ENCODE measurements around the gene KDF1. TPM values are rescaled to one million over a fixed set of nuclear protein-coding genes. Genes with fewer than 3 reads are reported as not detected.

The KDF1 gene
- total and polyA plus RNA-seq, 2 of the 13 experiments (the other 11 are each of a cell fraction or from before 2014, with no cell fraction given) = 1.9 to 4.9 TPM

GRCh38 chr1:27003745-27004470 is 43.6 kb upstream of the KDF1 start (continued):
- TF ChIP-seq TCF7L2 (IDR thresholded peaks at IDR 0.05; ENCODE audit: low read depth, low read length) (peak; percentile 57; the same call in 1 of the 2 replicates), ARID3A (IDR thresholded peaks at IDR 0.05; ENCODE audit: low read depth, low read length) (no peak), ZNF607 (CRISPR knock-in tag; IDR thresholded peaks at IDR 0.05; ENCODE audit: borderline replicate concordance) (no peak), ISL2 (CRISPR knock-in tag; IDR thresholded peaks at IDR 0.05) (peak; percentile 61), KDM5B (CRISPR knock-in tag; IDR thresholded peaks at IDR 0.05; ENCODE audit: borderline replicate concordance) (no peak), ZNF687 (CRISPR knock-in tag; IDR thresholded peaks at IDR 0.05) (peak; percentile 54), ZNF768 (CRISPR knock-in tag; IDR thresholded peaks at IDR 0.05) (peak; percentile 56; the same call in 1 of the 2 replicates), ZNF574 (CRISPR knock-in tag; IDR thresholded peaks at IDR 0.05) (peak; percentile 36; the same call in 1 of the 2 replicates)
- TF ChIP-seq, protein P1, sequence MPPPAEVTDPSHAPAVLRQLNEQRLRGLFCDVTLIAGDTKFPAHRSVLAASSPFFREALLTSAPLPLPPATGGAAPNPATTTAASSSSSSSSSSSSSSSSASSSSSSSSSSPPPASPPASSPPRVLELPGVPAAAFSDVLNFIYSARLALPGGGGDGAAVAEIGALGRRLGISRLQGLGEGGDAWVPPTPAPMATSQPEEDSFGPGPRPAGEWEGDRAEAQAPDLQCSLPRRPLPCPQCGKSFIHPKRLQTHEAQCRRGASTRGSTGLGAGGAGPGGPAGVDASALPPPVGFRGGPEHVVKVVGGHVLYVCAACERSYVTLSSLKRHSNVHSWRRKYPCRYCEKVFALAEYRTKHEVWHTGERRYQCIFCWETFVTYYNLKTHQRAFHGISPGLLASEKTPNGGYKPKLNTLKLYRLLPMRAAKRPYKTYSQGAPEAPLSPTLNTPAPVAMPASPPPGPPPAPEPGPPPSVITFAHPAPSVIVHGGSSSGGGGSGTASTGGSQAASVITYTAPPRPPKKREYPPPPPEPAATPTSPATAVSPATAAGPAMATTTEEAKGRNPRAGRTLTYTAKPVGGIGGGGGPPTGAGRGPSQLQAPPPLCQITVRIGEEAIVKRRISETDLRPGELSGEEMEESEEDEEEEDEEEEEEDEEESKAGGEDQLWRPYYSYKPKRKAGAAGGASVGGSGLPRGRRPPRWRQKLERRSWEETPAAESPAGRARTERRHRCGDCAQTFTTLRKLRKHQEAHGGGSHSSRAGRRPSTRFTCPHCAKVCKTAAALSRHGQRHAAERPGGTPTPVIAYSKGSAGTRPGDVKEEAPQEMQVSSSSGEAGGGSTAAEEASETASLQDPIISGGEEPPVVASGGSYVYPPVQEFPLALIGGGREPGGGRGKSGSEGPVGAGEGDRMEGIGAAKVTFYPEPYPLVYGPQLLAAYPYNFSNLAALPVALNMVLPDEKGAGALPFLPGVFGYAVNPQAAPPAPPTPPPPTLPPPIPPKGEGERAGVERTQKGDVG (CRISPR knock-in tag; IDR thresholded peaks at IDR 0.05; ENCODE audit: borderline replicate concordance) = peak; percentile 32; the same call in 1 of the 2 replicates
- TF ChIP-seq, protein P2, sequence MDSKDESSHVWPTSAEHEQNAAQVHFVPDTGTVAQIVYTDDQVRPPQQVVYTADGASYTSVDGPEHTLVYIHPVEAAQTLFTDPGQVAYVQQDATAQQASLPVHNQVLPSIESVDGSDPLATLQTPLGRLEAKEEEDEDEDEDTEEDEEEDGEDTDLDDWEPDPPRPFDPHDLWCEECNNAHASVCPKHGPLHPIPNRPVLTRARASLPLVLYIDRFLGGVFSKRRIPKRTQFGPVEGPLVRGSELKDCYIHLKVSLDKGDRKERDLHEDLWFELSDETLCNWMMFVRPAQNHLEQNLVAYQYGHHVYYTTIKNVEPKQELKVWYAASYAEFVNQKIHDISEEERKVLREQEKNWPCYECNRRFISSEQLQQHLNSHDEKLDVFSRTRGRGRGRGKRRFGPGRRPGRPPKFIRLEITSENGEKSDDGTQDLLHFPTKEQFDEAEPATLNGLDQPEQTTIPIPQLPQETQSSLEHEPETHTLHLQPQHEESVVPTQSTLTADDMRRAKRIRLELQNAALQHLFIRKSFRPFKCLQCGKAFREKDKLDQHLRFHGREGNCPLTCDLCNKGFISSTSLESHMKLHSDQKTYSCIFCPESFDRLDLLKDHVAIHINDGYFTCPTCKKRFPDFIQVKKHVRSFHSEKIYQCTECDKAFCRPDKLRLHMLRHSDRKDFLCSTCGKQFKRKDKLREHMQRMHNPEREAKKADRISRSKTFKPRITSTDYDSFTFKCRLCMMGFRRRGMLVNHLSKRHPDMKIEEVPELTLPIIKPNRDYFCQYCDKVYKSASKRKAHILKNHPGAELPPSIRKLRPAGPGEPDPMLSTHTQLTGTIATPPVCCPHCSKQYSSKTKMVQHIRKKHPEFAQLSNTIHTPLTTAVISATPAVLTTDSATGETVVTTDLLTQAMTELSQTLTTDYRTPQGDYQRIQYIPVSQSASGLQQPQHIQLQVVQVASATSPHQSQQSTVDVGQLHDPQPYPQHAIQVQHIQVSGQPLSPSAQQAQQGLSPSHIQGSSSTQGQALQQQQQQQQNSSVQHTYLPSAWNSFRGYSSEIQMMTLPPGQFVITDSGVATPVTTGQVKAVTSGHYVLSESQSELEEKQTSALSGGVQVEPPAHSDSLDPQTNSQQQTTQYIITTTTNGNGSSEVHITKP (CRISPR knock-in tag; IDR thresholded peaks at IDR 0.05; ENCODE audit: low read depth) = no peak
